ENCODE measurements around the gene CDKN1B.

CDKN1B gene

GRCh38 chr12:12683136-12683697 is 34.0 kb upstream of the CDKN1B start:
- DNase-seq (ENCODE audit: insufficient read length, low spot score) (no peak), FAIRE-seq (no peak)
- no peak for TF ChIP-seq SPI1 (IDR thresholded peaks at IDR 0.05; ENCODE audit: low read depth, low read length)
- TF ChIP-seq PAX5 (IDR thresholded peaks at IDR 0.05; ENCODE audit: insufficient read depth, low read length, severe bottlenecking) = no peak
- TF ChIP-seq TAF1 (IDR thresholded peaks at IDR 0.05; ENCODE audit: low read depth, low read length) = no peak
- no peak for TF ChIP-seq POU2F2 (IDR thresholded peaks at IDR 0.05; ENCODE audit: low read depth, low read length)
- TF ChIP-seq POLR2AphosphoS5 (IDR thresholded peaks at IDR 0.05; ENCODE audit: low read depth, low read length) = no peak
- no peak for TF ChIP-seq POLR2A (IDR thresholded peaks at IDR 0.05; ENCODE audit: low read depth, low read length)

GRCh38 chr12:12683725-12684124 is 33.4 kb upstream of the CDKN1B start:
- TF ChIP-seq SPI1 (IDR thresholded peaks at IDR 0.05; ENCODE audit: low read depth, low read length) = no peak
- TF ChIP-seq POLR2A (IDR thresholded peaks at IDR 0.05; ENCODE audit: low read depth, low read length) = no peak
- no peak for TF ChIP-seq POLR2AphosphoS5 (IDR thresholded peaks at IDR 0.05; ENCODE audit: low read depth, low read length)
- TF ChIP-seq TAF1 (IDR thresholded peaks at IDR 0.05; ENCODE audit: low read depth, low read length) = no peak
- no peak for TF ChIP-seq POU2F2 (IDR thresholded peaks at IDR 0.05; ENCODE audit: low read depth, low read length)
- TF ChIP-seq PAX5 (IDR thresholded peaks at IDR 0.05; ENCODE audit: insufficient read depth, low read length, severe bottlenecking) = no peak
- FAIRE-seq = no peak
- DNase-seq (ENCODE audit: insufficient read length, low spot score) = no peak

GRCh38 chr12:12684375-12685106 is 32.6 kb upstream of the CDKN1B start:
- FAIRE-seq = peak; percentile 55
- no peak for DNase-seq (ENCODE audit: insufficient read length, low spot score)
- TF ChIP-seq SPI1 (IDR thresholded peaks at IDR 0.05; ENCODE audit: low read depth, low read length) (no peak), POLR2AphosphoS5 (IDR thresholded peaks at IDR 0.05; ENCODE audit: low read depth, low read length) (no peak), POU2F2 (IDR thresholded peaks at IDR 0.05; ENCODE audit: low read depth, low read length) (no peak), TAF1 (IDR thresholded peaks at IDR 0.05; ENCODE audit: low read depth, low read length) (no peak), PAX5 (IDR thresholded peaks at IDR 0.05; ENCODE audit: insufficient read depth, low read length, severe bottlenecking) (no peak), POLR2A (IDR thresholded peaks at IDR 0.05; ENCODE audit: low read depth, low read length) (no peak)

GRCh38 chr12:12685305-12685704 is 31.9 kb upstream of the CDKN1B start:
- DNase-seq (ENCODE audit: insufficient read length, low spot score) (no peak), FAIRE-seq (no peak)
- TF ChIP-seq POLR2AphosphoS5 (IDR thresholded peaks at IDR 0.05; ENCODE audit: low read depth, low read length) = no peak

- FAIRE-seq (no peak), DNase-seq (ENCODE audit: insufficient read length, low spot score) (no peak)
- TF ChIP-seq POU2F2 (IDR thresholded peaks at IDR 0.05; ENCODE audit: low read depth, low read length) (no peak), PAX5 (IDR thresholded peaks at IDR 0.05; ENCODE audit: insufficient read depth, low read length, severe bottlenecking) (no peak), SPI1 (IDR thresholded peaks at IDR 0.05; ENCODE audit: low read depth, low read length) (no peak), POLR2A (IDR thresholded peaks at IDR 0.05; ENCODE audit: low read depth, low read length) (no peak), POLR2AphosphoS5 (IDR thresholded peaks at IDR 0.05; ENCODE audit: low read depth, low read length) (no peak), TAF1 (IDR thresholded peaks at IDR 0.05; ENCODE audit: low read depth, low read length) (no peak)
Observed at GRCh38 chr12:12686472-12686871, 30.7 kb upstream of the CDKN1B start.

GRCh38 chr12:12686925-12687324 is 30.2 kb upstream of the CDKN1B start:
- TF ChIP-seq SPI1 (IDR thresholded peaks at IDR 0.05; ENCODE audit: low read depth, low read length) (no peak), POU2F2 (IDR thresholded peaks at IDR 0.05; ENCODE audit: low read depth, low read length) (no peak), POLR2A (IDR thresholded peaks at IDR 0.05; ENCODE audit: low read depth, low read length) (no peak), POLR2AphosphoS5 (IDR thresholded peaks at IDR 0.05; ENCODE audit: low read depth, low read length) (no peak), PAX5 (IDR thresholded peaks at IDR 0.05; ENCODE audit: insufficient read depth, low read length, severe bottlenecking) (no peak), TAF1 (IDR thresholded peaks at IDR 0.05; ENCODE audit: low read depth, low read length) (no peak)
- no peak for FAIRE-seq

GRCh38 chr12:12689647-12690300 is 27.4 kb upstream of the CDKN1B start:
- TF ChIP-seq POLR2A (IDR thresholded peaks at IDR 0.05; ENCODE audit: low read depth, low read length) (no peak), SPI1 (IDR thresholded peaks at IDR 0.05; ENCODE audit: low read depth, low read length) (no peak), POLR2AphosphoS5 (IDR thresholded peaks at IDR 0.05; ENCODE audit: low read depth, low read length) (no peak), TAF1 (IDR thresholded peaks at IDR 0.05; ENCODE audit: low read depth, low read length) (no peak), POU2F2 (IDR thresholded peaks at IDR 0.05; ENCODE audit: low read depth, low read length) (no peak)
- FAIRE-seq (no peak), DNase-seq (ENCODE audit: insufficient read length, low spot score) (no peak)

More at GRCh38 chr12:12686925-12687324, 30.2 kb upstream of the CDKN1B start:
- no peak for DNase-seq (ENCODE audit: insufficient read length, low spot score)

GRCh38 chr12:12691549-12691948 is 25.6 kb upstream of the CDKN1B start:
- FAIRE-seq (peak; percentile 94), DNase-seq (ENCODE audit: insufficient read length, low spot score) (no peak)
- TF ChIP-seq SPI1 (IDR thresholded peaks at IDR 0.05; ENCODE audit: low read depth, low read length) (no peak), POLR2AphosphoS5 (IDR thresholded peaks at IDR 0.05; ENCODE audit: low read depth, low read length) (no peak), POU2F2 (IDR thresholded peaks at IDR 0.05; ENCODE audit: low read depth, low read length) (no peak), POLR2A (IDR thresholded peaks at IDR 0.05; ENCODE audit: low read depth, low read length) (no peak), TAF1 (IDR thresholded peaks at IDR 0.05; ENCODE audit: low read depth, low read length) (no peak), PAX5 (IDR thresholded peaks at IDR 0.05; ENCODE audit: insufficient read depth, low read length, severe bottlenecking) (no peak)

GRCh38 chr12:12693111-12693671 is 24.0 kb upstream of the CDKN1B start:
- FAIRE-seq (peak; percentile 87), DNase-seq (ENCODE audit: insufficient read length, low spot score) (no peak)
- TF ChIP-seq SPI1 (IDR thresholded peaks at IDR 0.05; ENCODE audit: low read depth, low read length) (no peak), PAX5 (IDR thresholded peaks at IDR 0.05; ENCODE audit: insufficient read depth, low read length, severe bottlenecking) (peak; percentile 37), TAF1 (IDR thresholded peaks at IDR 0.05; ENCODE audit: low read depth, low read length) (no peak), POU2F2 (IDR thresholded peaks at IDR 0.05; ENCODE audit: low read depth, low read length) (no peak)

All from GM12891 (cell line).